Keratinocyte (primary cell): Measurements from ENCODE around the gene P2RX1. TPM values are rescaled to one million over a fixed set of nuclear protein-coding genes. Genes with fewer than 3 reads are reported as not detected.

Source experiments
- DNase-seq: peaks from one replicate; pipeline ENCODE4 v3.0.0-alpha.2; 2011; ENCODE audit warnings: low read depth, missing footprints, low spot score
- FAIRE-seq: peaks from 2 replicates; lab custom pipeline; 2011; peaks lifted over from hg19 to GRCh38; lab: Jason Lieb, UNC
- H2AFZ ChIP-seq: 2 replicates; pipeline ENCODE4 v1.6.0; 2012; ENCODE audit warnings: low read length, control low read depth, inconsistent platforms; ENCODE audit not compliant: control insufficient read depth
- H3K27ac ChIP-seq: 2 replicates; pipeline ENCODE4 v1.5.1; 2011; ENCODE audit warnings: low read length; ENCODE audit not compliant: control insufficient read depth, insufficient read depth
- H3K27me3 ChIP-seq: 3 replicates; pipeline ENCODE4 v1.6.0; 2011; ENCODE audit warnings: low read length; ENCODE audit not compliant: control insufficient read depth, insufficient read depth; ENCODE audit errors: extremely low read depth
- H3K36me3 ChIP-seq, 2 experiments: 2 replicates in 1 of 2; 3 replicates in 1 of 2; pipeline ENCODE4 v1.5.1; 2011; ENCODE audit warnings: low read length in 2 of 2, mild to moderate bottlenecking in 1 of 2; ENCODE audit not compliant: control insufficient read depth in 2 of 2, insufficient read depth in 2 of 2; ENCODE audit errors: extremely low read depth in 1 of 2
- H3K4me1 ChIP-seq: 3 replicates; pipeline ENCODE4 v1.5.1; 2011; ENCODE audit warnings: low read length; ENCODE audit not compliant: control insufficient read depth, insufficient read depth; ENCODE audit errors: extremely low read depth
- H3K4me2 ChIP-seq: 3 replicates; pipeline ENCODE4 v1.6.0; 2011; ENCODE audit warnings: low read depth, low read length; ENCODE audit not compliant: control insufficient read depth, insufficient read depth; ENCODE audit errors: extremely low read depth
- H3K4me3 ChIP-seq, 3 experiments: fragments of 200-600 bp in 1 of 3; sonication (generic) in 1 of 3; 2 replicates in 2 of 3; 3 replicates in 1 of 3; pipeline ENCODE4 v1.5.1; 2011 to 2016; ENCODE audit warnings: low read length in 3 of 3, mild to moderate bottlenecking in 3 of 3, control low read depth in 2 of 3, inconsistent platforms in 1 of 3, low read depth in 1 of 3, mixed read lengths in 1 of 3, mixed run types in 1 of 3, moderate library complexity in 1 of 3; ENCODE audit not compliant: control insufficient read depth in 2 of 3, insufficient read depth in 2 of 3; ENCODE audit errors: extremely low read depth in 1 of 3
- H3K79me2 ChIP-seq: 2 replicates; pipeline ENCODE4 v1.6.0; 2012; ENCODE audit warnings: low read length; ENCODE audit not compliant: control insufficient read depth, insufficient read depth
- H3K9ac ChIP-seq: 3 replicates; pipeline ENCODE4 v1.6.0; 2011; ENCODE audit warnings: low read length; ENCODE audit not compliant: control insufficient read depth, insufficient read depth; ENCODE audit errors: extremely low read depth
- H3K9me1 ChIP-seq: 3 replicates; pipeline ENCODE4 v1.6.0; 2011; ENCODE audit warnings: low read length; ENCODE audit not compliant: control insufficient read depth, insufficient read depth; ENCODE audit errors: extremely low read depth
- H3K9me3 ChIP-seq: 2 replicates; pipeline ENCODE4 v1.5.1; 2012; ENCODE audit warnings: low read depth, low read length; ENCODE audit not compliant: control insufficient read depth
- H4K20me1 ChIP-seq: 3 replicates; pipeline ENCODE4 v1.6.0; 2011; ENCODE audit warnings: low read length; ENCODE audit not compliant: control insufficient read depth, insufficient read depth; ENCODE audit errors: extremely low read depth
- CTCF ChIP-seq, 3 experiments: IDR thresholded peaks in 1 of 3; conservative IDR thresholded peaks in 1 of 3; optimal IDR thresholded peaks in 1 of 3; 2 replicates in 2 of 3; 3 replicates in 1 of 3; pipeline versions ENCODE3 to v1.5.1; 2011; ENCODE audit warnings: low read length in 3 of 3, mild to moderate bottlenecking in 3 of 3, moderate library complexity in 2 of 3, control low read depth in 1 of 3, inconsistent platforms in 1 of 3; ENCODE audit not compliant: insufficient read depth in 2 of 3; ENCODE audit errors: extremely low read depth in 1 of 3
- EZH2 ChIP-seq: IDR thresholded peaks from one replicate; pipeline ENCODE4 v1.6.1; 2012; ENCODE audit warnings: inconsistent platforms, mild to moderate bottlenecking, low read length, moderate library complexity
- dilution Hi-C: fragments of 300-500 bp; cut with MboI; formaldehyde crosslinking; loops from one replicate; pipeline ENCODE4 v1.7.0; 2020; ENCODE audit warnings: low sequenced_read_pairs; ENCODE audit not compliant: extremely low pct_ligation_motif_present
- polyA plus RNA-seq, 5 experiments: library from polyadenylated mRNA; depleted of rRNA in 3 of 5; stranded (reverse) in 3 of 5; stranded (forward) in 1 of 5; unstranded in 1 of 5; fragments of >200 nt; gene quantifications; 1 replicate in 1 of 5; 2 replicates in 3 of 5; 3 replicates in 1 of 5; pipeline versions ENCODE4 v1.2.1 to v1.2.3, GENCODE V29; 2011 to 2012; ENCODE audit warnings: missing spikeins in 2 of 5, low read depth in 1 of 5, low replicate concordance in 1 of 5

P2RX1 gene
- polyA plus RNA-seq, 1 donor (not counting 4 experiments of a cell fraction or from before 2014, with no cell fraction given): not detected

GRCh38 chr17:3912827-3913226 lies 3.4 kb downstream of the P2RX1 start:
- dilution Hi-C loops: no loop called here
- H3K4me2 ChIP-seq: no peak overlapping the region
- H3K9me1 ChIP-seq: no peaks in the 10 kb centered on the region
- H3K79me2 ChIP-seq: no peaks in the 10 kb centered on the region
- H3K4me3 ChIP-seq: no peak overlapping the region
- H3K27ac ChIP-seq: no peak overlapping the region
- FAIRE-seq (no peak), DNase-seq (no peak)
- H3K36me3 ChIP-seq: no peaks in the 10 kb centered on the region
- no peaks in the 10 kb centered on the region for H4K20me1 ChIP-seq
- H3K9ac ChIP-seq: no peak overlapping the region
- TF ChIP-seq EZH2 (no peak), CTCF (optimal IDR thresholded peaks at IDR 0.05 in 1 of 3, IDR thresholded peaks at IDR 0.05 in 1 of 3, conservative IDR thresholded peaks at IDR 0.05 in 1 of 3; ENCODE audit: extremely low read depth in 1 of 3, insufficient read depth in 2 of 3, low read length in 3 of 3) (no peak)
- H3K4me1 ChIP-seq: no peaks in the 10 kb centered on the region
- H2AFZ ChIP-seq: no peak overlapping the region
- no peaks in the 10 kb centered on the region for H3K27me3 ChIP-seq
- no peaks in the 10 kb centered on the region for H3K9me3 ChIP-seq

- DNase-seq: no peak
- Histone ChIP-seq H3K4me1 (no peaks in the 10 kb centered on the region), H3K27me3 (peaks cover 3% of the 10 kb centered on the region), H3K9me3 (no peaks in the 10 kb centered on the region), H4K20me1 (no peaks in the 10 kb centered on the region), H3K79me2 (no peaks in the 10 kb centered on the region), H3K9me1 (no peaks in the 10 kb centered on the region), H3K27ac (no peak overlapping the region), H3K9ac (no peak overlapping the region), H3K4me3 (no peak overlapping the region), H2AFZ (no peak overlapping the region), H3K36me3 (no peaks in the 10 kb centered on the region), H3K4me2 (no peak overlapping the region)
- FAIRE-seq: no peak
- dilution Hi-C loops: no loop called here
- TF ChIP-seq EZH2: no peak
Measured at GRCh38 chr17:3911271-3912053, 4.8 kb downstream of the P2RX1 start.
